Pancreas (tissue), 10 donors: Measurements from ENCODE around the gene SLC24A3. TPM values are rescaled to one million over a fixed set of nuclear protein-coding genes. Genes with fewer than 3 reads are reported as not detected.

ENCODE experiments used
- ATAC-seq, 4 donors: fragments of 200-7000 bp; cut with Tn5 transposase; one replicate each; pipeline versions ENCODE4 v1.8.0 to v1.9.1; 2020; ENCODE audit warnings: mild to moderate bottlenecking in 4 of 4, moderate library complexity in 4 of 4
- DNase-seq, 6 donors: peaks; one replicate each; pipeline ENCODE4 v3.0.0-alpha.2; 2020
- FAIRE-seq: peaks from 2 replicates; lab custom pipeline; 2012; peaks lifted over from hg19 to GRCh38; lab: Jason Lieb, UNC
- H3K27ac ChIP-seq, 4 donors: fragments of 200-600 bp; sonication (generic); 1 replicate in 3 of 4; 2 replicates in 1 of 4; pipeline versions ENCODE4 v1.5.0 to v1.8.0; 2020
- H3K27me3 ChIP-seq, 4 donors: fragments of 200-600 bp; one replicate each; pipeline ENCODE4 v1.8.0; 2021
- H3K36me3 ChIP-seq, 3 donors: fragments of 200-600 bp; sonication (generic) in 1 of 3; one replicate each; pipeline versions ENCODE4 v1.5.0 to v1.8.0; 2020 to 2021
- H3K4me1 ChIP-seq, 3 donors: fragments of 200-600 bp; one replicate each; pipeline ENCODE4 v1.8.0; 2021
- H3K4me3 ChIP-seq, 4 donors: fragments of 200-600 bp; sonication (generic) in 2 of 4; one replicate each; pipeline versions ENCODE4 v1.5.0 to v1.8.0; 2020 to 2021
- H3K9me3 ChIP-seq, 4 donors: fragments of 200-600 bp; one replicate each; pipeline ENCODE4 v1.8.0; 2021
- CTCF ChIP-seq, 4 donors: fragments of 200-600 bp; sonication (generic) in 3 of 4; IDR thresholded peaks; one replicate each; pipeline versions ENCODE4 v1.5.0 to v1.8.0; 2021; ENCODE audit warnings: antibody characterized with exemption in 4 of 4
- WGBS, 2 donors: extraction: QIAGEN DNeasy Blood & Tissue Kit; methylation state at CpG; one replicate each; pipeline ENCODE4 v1.1.7; 2013; 5-methylcytosine and 5-hydroxymethylcytosine counted together
- intact Hi-C, 3 donors: fragments of 100-400 bp; cut with DNase I; formaldehyde crosslinking; loops; one replicate each; pipeline versions ENCODE4 v1.11.1 to v1.14.2; 2022
- polyA plus RNA-seq, 2 donors: library from polyadenylated mRNA; stranded (reverse); fragments of 200-250 nt; gene quantifications; one replicate each; pipeline ENCODE4 v1.2.3, GENCODE V29; 2013
- total RNA-seq, 6 donors: library from RNA; stranded (reverse); fragmentation: NEBNext Ultra II Directional in 4 of 6; extraction: Animal tissue kit (Norgen Biotek cat#: 25700) in 4 of 6; gene quantifications; one replicate each; pipeline versions ENCODE4 v1.2.1 to v1.2.4, GENCODE V29; 2021 to 2023
- donor health status: healthy with polysubstance abuse.
- donor health status: DM: no; HTN: no; CAD: no; lungs with moderate emphysema.
- donor health status: DM: no; HTN: no; CAD: no.
- donor health status: control.
- donor health status: control.
- donor health status: Bipolar disorder and iron deficiency.
- donor health status: DM: yes; HTN: yes; CAD: no.
- donor health status: DM: no; HTN: no; CAD: no.
- donor health status: DM: no; HTN: no; CAD: no.
- donor health status: DM: yes; HTN: yes; CAD: no.

The SLC24A3 gene
- total and polyA plus RNA-seq, 8 donors = 0.28 to 0.87 (median 0.49) TPM

- WGBS, 2 donors = 91 to 95% methylated on average over 20 of the region's 20 CpGs
- FAIRE-seq = no peak
- no peak for ATAC-seq
These were observed 386.8 kb downstream of the SLC24A3 start for GRCh38 chr20:19599200-19599599.

GRCh38 chr20:19600042-19600441 is 387.6 kb downstream of the SLC24A3 start:
- DNase-seq (no peak), FAIRE-seq (no peak), ATAC-seq (no peak)
- intact Hi-C loops = no loop called here
- no peaks in the 10 kb centered on the region for H3K4me1 ChIP-seq
- 66 to 70% methylated on average over 7 of the region's 7 CpGs for WGBS, 2 donors
- no peak overlapping the region for H3K27ac ChIP-seq
- no peak for TF ChIP-seq CTCF (IDR thresholded peaks at IDR 0.05)
- H3K27me3 ChIP-seq = no peaks in the 10 kb centered on the region
- no peaks in the 10 kb centered on the region for H3K36me3 ChIP-seq
- H3K9me3 ChIP-seq = no peaks in the 10 kb centered on the region
- H3K4me3 ChIP-seq = no peak overlapping the region

More at GRCh38 chr20:19599200-19599599, 386.8 kb downstream of the SLC24A3 start:
- TF ChIP-seq CTCF (IDR thresholded peaks at IDR 0.05) = no peak
- no peaks in the 10 kb centered on the region for H3K36me3 ChIP-seq
- intact Hi-C loops = no loop called here
- DNase-seq = no peak
- H3K27me3 ChIP-seq = no peaks in the 10 kb centered on the region
- H3K9me3 ChIP-seq = no peaks in the 10 kb centered on the region
- H3K4me3 ChIP-seq = no peak overlapping the region
- no peak overlapping the region for H3K27ac ChIP-seq
- H3K4me1 ChIP-seq = no peaks in the 10 kb centered on the region

GRCh38 chr20:19601126-19601810 is 388.8 kb downstream of the SLC24A3 start:
- no peaks in the 10 kb centered on the region for H3K27me3 ChIP-seq
- no peak for FAIRE-seq

GRCh38 chr20:19602675-19603375 is 390.4 kb downstream of the SLC24A3 start:
- Histone ChIP-seq H3K36me3 (no peaks in the 10 kb centered on the region), H3K4me1 (no peaks in the 10 kb centered on the region), H3K27ac (no peak overlapping the region), H3K9me3 (no peaks in the 10 kb centered on the region), H3K27me3 (no peaks in the 10 kb centered on the region), H3K4me3 (no peak overlapping the region)
- intact Hi-C loops = no loop called here
- ATAC-seq (no peak), DNase-seq (no peak), FAIRE-seq (no peak)
- TF ChIP-seq CTCF (IDR thresholded peaks at IDR 0.05) = no peak
- 67 to 77% methylated on average over 9 of the region's 9 CpGs for WGBS, 2 donors

More at GRCh38 chr20:19601126-19601810, 388.8 kb downstream of the SLC24A3 start:
- Histone ChIP-seq H3K4me3 (no peak overlapping the region), H3K27ac (no peak overlapping the region), H3K4me1 (no peaks in the 10 kb centered on the region), H3K36me3 (no peaks in the 10 kb centered on the region), H3K9me3 (no peaks in the 10 kb centered on the region)
- DNase-seq (no peak), ATAC-seq (no peak)
- TF ChIP-seq CTCF (IDR thresholded peaks at IDR 0.05) = no peak
- intact Hi-C loops = no loop called here
- WGBS, 2 donors = 70 to 71% methylated on average over 9 of the region's 9 CpGs

- intact Hi-C loops = no loop called here
- FAIRE-seq (no peak), ATAC-seq (no peak), DNase-seq (no peak)
- Histone ChIP-seq H3K4me3 (no peak overlapping the region), H3K9me3 (no peaks in the 10 kb centered on the region), H3K36me3 (no peaks in the 10 kb centered on the region), H3K4me1 (no peaks in the 10 kb centered on the region), H3K27ac (no peak overlapping the region), H3K27me3 (no peaks in the 10 kb centered on the region)
- 32 to 35% methylated on average over 6 of the region's 6 CpGs for WGBS, 2 donors
- no peak for TF ChIP-seq CTCF (IDR thresholded peaks at IDR 0.05)
These were observed 390.9 kb downstream of the SLC24A3 start for GRCh38 chr20:19603376-19603750.
